Amniotic stem cell (primary cell): Measurements from ENCODE around the gene RPL12.

Experiments
- DNase-seq: peaks from one replicate; lab custom pipeline; 2025; lab: John Stamatoyannopoulos, UW

The RPL12 gene

DNA sequence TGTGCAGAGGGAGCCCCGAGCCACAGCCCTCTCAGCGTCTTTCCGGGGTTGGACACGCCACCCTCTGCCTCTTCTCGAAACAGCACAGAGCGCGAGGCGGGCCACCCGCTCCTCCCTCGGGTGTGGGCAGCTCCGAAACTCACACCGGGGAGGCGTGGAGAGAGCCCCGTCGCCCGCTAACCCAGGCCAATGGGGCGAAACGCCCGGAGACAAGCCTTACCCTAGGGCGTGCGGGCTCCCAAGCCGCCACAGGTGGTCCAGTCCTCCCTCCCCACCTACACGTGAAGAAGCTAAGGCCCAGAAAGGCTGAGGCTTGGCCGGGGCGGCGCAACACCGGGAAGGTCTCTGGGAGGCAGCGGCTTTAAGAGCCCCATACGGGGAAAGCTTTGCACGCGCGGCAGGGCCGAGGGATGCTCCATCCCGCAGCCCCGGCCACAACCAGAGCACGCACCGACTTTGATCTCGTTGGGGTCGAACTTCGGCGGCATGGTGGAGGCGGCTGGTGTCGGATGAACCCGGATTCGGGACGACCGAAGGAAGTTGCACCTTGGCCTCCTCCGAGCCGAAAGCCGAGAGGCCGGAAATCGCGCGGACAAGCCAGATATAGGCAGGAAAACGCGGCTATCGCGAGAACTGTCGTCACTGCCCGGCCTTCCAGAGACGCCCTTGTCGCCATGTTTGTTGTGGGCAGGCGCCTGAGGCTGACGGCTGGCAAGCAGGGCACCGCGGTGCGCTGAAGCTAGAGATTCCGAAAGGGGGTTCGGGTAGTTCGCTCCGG is at the start of gene RPL12, which contains the start of gene LRSAM1:
TSS of gene RPL12 (minus strand) at position 577 of the 778 bp plus-strand sequence. CDS start at position 488, 89 bp downstream.
TSS of gene LRSAM1 (plus strand) at position 681 of the 778 bp plus-strand sequence. CDS start 3,018 bp downstream, outside the sequence.
- peak; percentile 74 for DNase-seq

GRCh38 chr9:127500862-127501261 is 49.7 kb upstream of the RPL12 start:
- no peak for DNase-seq

- no peak for DNase-seq
Measured at GRCh38 chr9:127500399-127500798, 49.2 kb upstream of the RPL12 start.

DNA sequence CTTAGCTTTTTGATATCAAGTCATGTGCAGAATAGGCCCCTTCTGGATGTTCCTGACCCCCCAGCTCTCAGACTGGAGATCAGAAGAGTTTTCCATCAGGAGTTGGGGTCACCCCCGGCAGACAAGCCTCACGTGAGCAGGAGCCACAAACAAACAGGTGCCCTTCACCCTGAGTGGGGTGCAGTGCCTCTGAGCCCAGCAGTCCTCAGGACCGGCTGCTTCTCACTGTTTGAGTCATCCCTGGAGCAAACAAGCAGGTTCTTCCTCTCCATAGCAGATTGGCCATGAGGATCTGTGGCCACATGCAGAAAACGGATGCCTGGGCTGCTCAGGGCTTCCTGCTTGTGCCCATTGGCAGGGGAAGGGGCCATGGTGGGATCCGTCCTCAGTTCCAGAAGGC is 47.1 kb upstream of the RPL12 start:
- no peak for DNase-seq

GRCh38 chr9:127497656-127498290 is 46.6 kb upstream of the RPL12 start:
- no peak for DNase-seq

GRCh38 chr9:127496974-127497373 is 45.8 kb upstream of the RPL12 start:
- no peak for DNase-seq

- DNase-seq: no peak
Measured at GRCh38 chr9:127495884-127496555, 44.8 kb upstream of the RPL12 start.

GRCh38 chr9:127494304-127494702 is 43.1 kb upstream of the RPL12 start:
- no peak for DNase-seq

DNA sequence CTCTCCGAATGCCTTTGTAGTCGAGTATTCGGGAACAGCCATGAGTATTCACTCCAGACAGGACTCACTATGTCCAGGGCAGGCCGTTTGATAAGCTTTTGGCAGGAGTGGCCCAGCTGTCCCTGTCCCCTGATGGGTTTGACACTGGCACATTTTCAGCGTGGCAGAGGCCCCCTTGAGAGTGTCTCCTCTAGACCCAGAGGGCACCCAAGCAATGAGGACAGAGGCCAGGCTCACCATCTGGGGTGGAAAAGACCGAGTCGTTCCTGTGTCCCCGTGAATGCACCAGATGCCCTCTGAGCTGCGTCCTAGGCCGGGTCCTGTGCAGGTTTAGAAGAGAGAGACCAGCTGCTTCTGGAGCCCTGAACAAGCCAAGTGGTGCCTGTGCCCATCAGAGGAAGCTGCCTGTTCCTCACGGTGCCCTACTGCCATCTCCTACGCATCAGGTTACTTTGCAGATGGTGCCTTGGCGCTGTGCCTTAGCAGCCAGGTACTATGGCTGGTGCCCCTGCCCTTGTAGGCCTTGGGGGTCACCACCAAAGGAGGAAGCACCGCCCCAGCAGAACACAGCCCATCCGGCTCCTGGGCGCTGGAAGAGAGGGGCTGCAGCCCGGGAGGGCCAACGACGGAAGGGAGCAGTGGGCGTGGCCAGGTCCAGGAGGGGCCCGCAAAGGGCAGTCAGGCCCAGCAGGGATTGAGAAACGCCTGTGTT is 42.5 kb upstream of the RPL12 start:
- DNase-seq: no peak

GRCh38 chr9:127492616-127493015 is 41.4 kb upstream of the RPL12 start:
- DNase-seq: no peak

- no peak for DNase-seq
Measured at GRCh38 chr9:127491516-127491915, 40.3 kb upstream of the RPL12 start.

- DNase-seq: no peak
Measured at GRCh38 chr9:127490535-127491230, 39.5 kb upstream of the RPL12 start.

DNA sequence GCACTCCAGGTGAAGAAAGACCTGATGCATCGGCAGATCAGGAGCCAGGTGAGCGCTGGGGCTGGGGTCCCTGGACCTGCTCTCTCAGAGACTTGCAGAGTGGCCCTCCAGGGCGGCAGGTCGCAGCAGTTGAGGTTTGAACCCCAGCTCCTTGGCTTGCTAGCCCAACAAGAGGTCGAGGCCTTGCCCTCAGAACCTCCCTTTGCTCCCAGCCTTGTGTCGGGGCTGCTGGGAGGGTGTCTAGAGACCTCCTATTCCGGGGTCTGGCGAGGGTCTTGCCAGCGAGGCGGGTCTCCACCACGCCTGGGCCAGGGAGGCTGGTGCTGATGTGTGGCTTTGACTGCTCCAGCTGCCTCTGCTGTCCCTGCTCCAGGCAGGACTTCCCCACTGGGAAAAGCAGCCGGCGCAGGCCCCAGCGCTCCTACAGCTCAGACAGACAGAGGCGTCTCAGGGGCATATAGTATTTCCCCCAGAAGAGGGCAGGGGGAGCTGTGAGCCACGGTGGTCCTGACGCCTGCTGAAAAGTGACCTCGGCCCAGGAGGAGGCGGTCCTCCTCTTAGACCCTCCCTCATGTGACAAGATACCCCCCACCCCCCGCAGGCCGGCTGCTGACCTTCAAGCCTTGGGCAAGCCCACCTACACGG is 38.4 kb upstream of the RPL12 start:
- no peak for DNase-seq

GRCh38 chr9:127488946-127489345 is 37.7 kb upstream of the RPL12 start:
- DNase-seq: no peak

DNA sequence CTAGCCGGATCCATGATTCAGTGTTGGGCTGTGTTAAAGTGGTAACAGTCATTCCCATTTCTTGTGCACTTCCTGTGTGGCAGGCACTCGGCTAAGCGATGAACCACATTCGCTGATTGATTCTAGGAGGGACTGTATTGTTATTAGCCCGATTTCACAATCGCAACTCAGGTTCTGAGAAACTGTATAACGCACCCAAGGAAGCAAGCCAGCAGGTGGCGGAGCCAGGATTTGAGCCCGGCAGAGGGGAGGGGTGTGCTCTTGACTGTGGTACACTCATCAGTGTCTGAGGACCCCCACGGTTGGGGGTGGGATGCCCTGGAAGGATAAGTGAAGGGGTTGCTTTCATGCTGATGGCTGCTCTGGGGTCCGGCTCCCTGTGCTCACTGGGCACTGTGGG is 34.8 kb upstream of the RPL12 start:
- no peak for DNase-seq

DNA sequence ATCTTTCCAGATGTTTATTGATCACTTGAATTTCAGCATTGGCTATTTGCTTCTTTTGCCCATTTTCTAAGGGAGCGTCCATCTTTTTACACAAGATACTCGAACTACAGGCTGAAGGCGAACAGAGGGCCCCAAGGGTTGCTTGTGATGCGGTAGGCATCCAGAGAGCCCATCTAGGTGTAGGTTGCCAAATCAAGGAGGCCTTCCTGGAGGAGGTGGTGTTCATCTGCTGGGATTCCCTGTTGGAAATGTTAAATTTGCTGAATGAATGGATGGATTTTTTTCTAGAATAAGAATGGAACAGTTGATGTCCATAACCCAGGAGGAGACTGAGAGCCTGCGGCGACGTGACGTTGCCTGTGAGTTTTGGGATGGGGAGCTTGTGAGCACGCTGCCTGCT is 31.5 kb upstream of the RPL12 start:
- no peak for DNase-seq

GRCh38 chr9:127479507-127480081 is 28.4 kb upstream of the RPL12 start:
- no peak for DNase-seq

- no peak for DNase-seq
Measured at GRCh38 chr9:127474592-127474991, 23.4 kb upstream of the RPL12 start.

- DNase-seq: no peak
Measured at GRCh38 chr9:127473932-127474331, 22.7 kb upstream of the RPL12 start.

DNA sequence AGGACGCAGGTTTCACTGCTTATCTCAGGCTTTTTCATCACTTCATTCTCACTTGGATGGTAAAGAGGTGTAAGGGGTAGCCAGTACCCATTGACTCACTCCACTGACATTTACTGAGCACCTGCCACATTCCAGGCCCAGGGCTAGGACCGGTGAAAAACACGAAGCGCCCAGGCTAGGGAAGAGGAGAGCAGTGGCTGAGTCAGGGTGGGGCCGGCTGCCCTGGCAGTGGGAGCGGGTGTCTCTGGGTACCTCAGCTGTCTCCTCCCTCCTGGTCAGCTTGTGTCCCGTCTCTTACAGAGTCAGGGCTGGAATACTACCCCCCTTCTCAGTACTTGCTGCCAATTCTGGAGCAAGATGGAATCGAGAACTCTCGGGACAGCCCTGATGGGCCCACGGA is 22.3 kb upstream of the RPL12 start:
- no peak for DNase-seq

- no peak for DNase-seq
Measured at GRCh38 chr9:127470662-127471061, 19.5 kb upstream of the RPL12 start.
